HEK293T (cell line): ENCODE data around the gene ASB10.

Source experiments
- CTCF ChIA-PET: fragments of 350-600 bp; formaldehyde crosslinking; extraction: SDS; loops from one replicate; lab custom pipeline; 2021; ENCODE audit warnings: antibody characterized with exemption, inconsistent platforms; lab: Yijun Ruan, JAX
- POLR2A ChIA-PET: fragments of 350-600 bp; formaldehyde crosslinking; extraction: SDS; loops from one replicate; lab custom pipeline; 2020; ENCODE audit warnings: antibody characterized with exemption, inconsistent platforms; lab: Yijun Ruan, JAX
- DNase-seq: peaks from one replicate; pipeline ENCODE4 v3.0.0; 2012; ENCODE audit warnings: mixed read lengths; ENCODE audit errors: extremely low spot score
- ARNT ChIP-seq: fragments of 450-650 bp; IDR thresholded peaks from 2 replicates; pipeline ENCODE4 v1.6.1; 2017; ENCODE audit warnings: mild to moderate bottlenecking
- BHLHE40 ChIP-seq: fragments of 450-650 bp; IDR thresholded peaks from 2 replicates; pipeline ENCODE4 v1.6.1; 2016; ENCODE audit warnings: mild to moderate bottlenecking, moderate library complexity, borderline replicate concordance
- CTBP1 ChIP-seq: fragments of 450-650 bp; IDR thresholded peaks from 2 replicates; pipeline ENCODE4 v1.6.1; 2016; ENCODE audit warnings: borderline replicate concordance
- ELF4 ChIP-seq: fragments of 450-650 bp; IDR thresholded peaks from 2 replicates; pipeline ENCODE4 v1.6.1; 2017; ENCODE audit warnings: antibody characterized with exemption
- FOXA1 ChIP-seq: fragments of 450-650 bp; IDR thresholded peaks from 2 replicates; pipeline ENCODE4 v1.6.1; 2016; ENCODE audit warnings: mild to moderate bottlenecking
- FOXK2 ChIP-seq: fragments of 450-650 bp; IDR thresholded peaks from 2 replicates; pipeline ENCODE4 v1.6.1; 2016; ENCODE audit warnings: mild to moderate bottlenecking
- FOXM1 ChIP-seq: fragments of 450-650 bp; IDR thresholded peaks from 2 replicates; pipeline ENCODE4 v1.6.1; 2017; ENCODE audit warnings: mild to moderate bottlenecking, borderline replicate concordance
- HDGF ChIP-seq: fragments of 450-650 bp; IDR thresholded peaks from 2 replicates; pipeline ENCODE4 v1.6.1; 2017; ENCODE audit warnings: antibody characterized with exemption, borderline replicate concordance
- L3MBTL2 ChIP-seq: fragments of 450-650 bp; conservative IDR thresholded peaks from 2 replicates; pipeline ENCODE4 v1.6.1; 2016; ENCODE audit warnings: mild to moderate bottlenecking
- LEF1 ChIP-seq: fragments of 450-650 bp; IDR thresholded peaks from 2 replicates; pipeline ENCODE4 v1.6.1; 2017; ENCODE audit warnings: mild to moderate bottlenecking, borderline replicate concordance
- NFRKB ChIP-seq: fragments of 450-650 bp; IDR thresholded peaks from 2 replicates; pipeline ENCODE4 v1.6.1; 2016; ENCODE audit warnings: mild to moderate bottlenecking, moderate library complexity
- SP1 ChIP-seq: fragments of 450-650 bp; IDR thresholded peaks from 2 replicates; pipeline ENCODE4 v1.6.1; 2017
- SUZ12 ChIP-seq: fragments of 450-650 bp; IDR thresholded peaks from 2 replicates; pipeline ENCODE4 v1.6.1; 2016; ENCODE audit warnings: mild to moderate bottlenecking
- TARDBP ChIP-seq: fragments of 450-650 bp; IDR thresholded peaks from 2 replicates; pipeline ENCODE4 v1.6.1; 2016
- ZNF384 ChIP-seq: fragments of 450-650 bp; IDR thresholded peaks from 2 replicates; pipeline ENCODE4 v1.6.1; 2016
- TF ChIP-seq, protein P1 (sequence below): fragments of 450-650 bp; IDR thresholded peaks from 2 replicates; pipeline ENCODE4 v1.6.1; 2016

Gene ASB10

GRCh38 chr7:151168003-151168786 lies 18.9 kb downstream of the ASB10 start:
- ChIA-PET CTCF (interaction anchor here (0.6 to 3.9 kb wide), 12 partner anchors 9 to 206 kb away, joined by 3 to 30 read pairs (median 4); no protein-coding TSS in a partner anchor), POLR2A (interaction anchor here (0.9 to 2.9 kb wide), 5 partner anchors 11 to 83 kb away, joined by 3 to 17 read pairs (median 3); partner anchors contain the start of genes AGAP3 and CHPF2)
- DNase-seq, result peak; percentile 90
- no peak for TF ChIP-seq FOXK2
- TF ChIP-seq NFRKB, result no peak
- TF ChIP-seq ZNF384, result no peak
- no peak for TF ChIP-seq L3MBTL2
- TF ChIP-seq HDGF, result 0 out of 2 replicates have a peak, but pooled peaks have one; percentile 38
- TF ChIP-seq SP1, result no peak
- TF ChIP-seq CTBP1, result no peak
- no peak for TF ChIP-seq BHLHE40
- 0 out of 2 replicates have a peak, but pooled peaks have one; percentile 11 for TF ChIP-seq LEF1
- TF ChIP-seq FOXM1, result no peak
- TF ChIP-seq SUZ12, result no peak
- TF ChIP-seq ARNT, result no peak

DNA sequence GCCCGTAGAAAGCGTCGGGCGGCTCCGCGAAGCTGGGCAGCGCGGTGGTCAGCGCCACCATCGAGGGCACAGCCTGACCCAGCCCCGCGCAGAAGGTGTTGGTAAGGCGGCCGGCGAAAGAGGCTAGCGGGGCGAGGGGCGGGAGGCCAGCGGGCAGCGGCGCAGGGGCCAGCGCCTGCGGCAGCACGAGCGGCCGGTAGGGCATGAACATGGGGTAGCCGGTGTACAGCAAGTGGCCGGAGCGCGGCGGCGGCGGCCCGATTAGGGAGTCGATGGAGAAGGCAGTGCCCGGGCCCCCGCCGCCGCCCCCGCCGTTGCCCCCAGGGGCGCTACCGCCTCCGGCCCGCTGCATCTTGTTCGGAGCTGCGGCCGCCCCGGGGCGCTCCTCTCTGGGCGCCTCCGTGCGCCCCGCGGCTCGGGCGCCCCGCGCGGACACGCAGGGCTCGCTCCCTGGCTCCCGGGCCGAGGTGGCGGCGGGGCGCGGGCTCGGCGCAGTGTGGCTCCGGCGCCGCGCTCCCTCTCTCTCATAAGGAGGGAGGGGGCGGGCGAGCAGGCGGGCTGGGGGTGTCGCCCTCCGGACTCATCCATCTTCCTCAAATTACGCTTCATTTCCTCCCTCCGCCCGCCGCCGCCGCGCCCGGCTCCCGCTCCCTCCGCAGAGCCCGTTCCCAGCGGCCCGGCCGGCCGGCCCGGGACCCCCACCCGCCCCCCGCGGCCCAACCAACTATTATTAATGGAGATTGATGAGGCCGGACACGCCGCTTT lies 19.7 kb downstream of the ASB10 start, which contains the start of gene GBX1:
TSS of gene GBX1 (minus strand) at position 498 of the 765 bp plus-strand sequence. CDS start at position 352, 146 bp downstream.
- TF ChIP-seq SUZ12 (no peak), ZNF384 (no peak), FOXK2 (no peak), L3MBTL2 (no peak), ELF4 (no peak), BHLHE40 (no peak), CTBP1 (no peak), FOXA1 (no peak), SP1 (no peak), HDGF (no peak), LEF1 (0 out of 2 replicates have a peak, but pooled peaks have one; percentile 31), NFRKB (no peak), TARDBP (no peak), FOXM1 (peak; percentile 79), ARNT (no peak)
- TF ChIP-seq, protein P1, sequence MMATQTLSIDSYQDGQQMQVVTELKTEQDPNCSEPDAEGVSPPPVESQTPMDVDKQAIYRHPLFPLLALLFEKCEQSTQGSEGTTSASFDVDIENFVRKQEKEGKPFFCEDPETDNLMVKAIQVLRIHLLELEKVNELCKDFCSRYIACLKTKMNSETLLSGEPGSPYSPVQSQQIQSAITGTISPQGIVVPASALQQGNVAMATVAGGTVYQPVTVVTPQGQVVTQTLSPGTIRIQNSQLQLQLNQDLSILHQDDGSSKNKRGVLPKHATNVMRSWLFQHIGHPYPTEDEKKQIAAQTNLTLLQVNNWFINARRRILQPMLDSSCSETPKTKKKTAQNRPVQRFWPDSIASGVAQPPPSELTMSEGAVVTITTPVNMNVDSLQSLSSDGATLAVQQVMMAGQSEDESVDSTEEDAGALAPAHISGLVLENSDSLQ, result peak; percentile 71
- POLR2A ChIA-PET, result interaction anchor here (0.8 to 2.9 kb wide), 8 partner anchors 10 to 82 kb away, joined by 3 to 17 read pairs (median 4); partner anchors contain the start of genes AGAP3 and CHPF2
- CTCF ChIA-PET, result interaction anchor here (0.6 to 3.9 kb wide), 15 partner anchors 9 to 205 kb away, joined by 3 to 30 read pairs (median 5); no protein-coding TSS in a partner anchor
- DNase-seq, result peak; percentile 81

- ChIA-PET POLR2A (interaction anchor here (0.8 to 2.9 kb wide), 5 partner anchors 10 to 66 kb away, joined by 3 to 17 read pairs (median 4); partner anchors contain the start of genes ABCF2 and CHPF2), CTCF (interaction anchor here (0.5 to 3.9 kb wide), 8 partner anchors 9 to 156 kb away, joined by 3 to 30 read pairs (median 7); no protein-coding TSS in a partner anchor)
- no peak for TF ChIP-seq FOXM1
- no peak for TF ChIP-seq SUZ12
- TF ChIP-seq ZNF384, result no peak
- TF ChIP-seq LEF1, result no peak
- TF ChIP-seq NFRKB, result no peak
- TF ChIP-seq HDGF, result no peak
- no peak for TF ChIP-seq SP1
- TF ChIP-seq FOXK2, result no peak
- no peak for TF ChIP-seq CTBP1
- no peak for TF ChIP-seq ELF4
- TF ChIP-seq FOXA1, result no peak
- no peak for TF ChIP-seq TARDBP
- TF ChIP-seq, protein P1, result no peak
- TF ChIP-seq ARNT, result no peak
- TF ChIP-seq BHLHE40, result no peak
- TF ChIP-seq L3MBTL2, result no peak
- no peak for DNase-seq
Observed at GRCh38 chr7:151166629-151167196, 20.3 kb downstream of the ASB10 start.

DNA sequence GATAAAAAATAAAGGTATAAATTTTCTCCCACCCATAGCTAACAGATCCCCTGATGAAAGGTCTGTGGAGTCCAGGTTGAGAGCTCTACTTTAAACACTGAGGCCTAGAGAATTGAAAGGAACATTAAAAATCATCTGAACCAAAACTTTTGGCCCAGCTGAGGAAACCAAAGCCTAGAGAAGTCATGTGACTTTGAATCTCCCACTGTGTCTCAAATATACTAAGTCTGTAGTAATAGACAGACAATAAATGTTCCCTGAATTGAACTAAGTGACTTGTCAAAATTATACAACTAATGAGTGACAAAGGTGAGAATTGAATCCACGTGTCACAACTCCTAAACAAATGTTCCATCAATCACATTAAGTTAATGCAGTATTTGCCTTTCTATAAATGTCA lies 25.3 kb downstream of the ASB10 start:
- TF ChIP-seq, protein P1, result peak; percentile 72; the same call in 1 of the 2 replicates
- TF ChIP-seq L3MBTL2 (no peak), SP1 (no peak), ARNT (no peak), LEF1 (no peak), SUZ12 (no peak), FOXM1 (no peak), HDGF (no peak)
- CTCF ChIA-PET, result no interaction called here
- POLR2A ChIA-PET, result interaction anchor here (0.6 kb wide), 1 partner anchor 365 kb away, joined by 3 read pairs; no protein-coding TSS in a partner anchor
- no peak for DNase-seq
